ENCODE measurements around the gene SLC38A4.

Gene SLC38A4

DNA sequence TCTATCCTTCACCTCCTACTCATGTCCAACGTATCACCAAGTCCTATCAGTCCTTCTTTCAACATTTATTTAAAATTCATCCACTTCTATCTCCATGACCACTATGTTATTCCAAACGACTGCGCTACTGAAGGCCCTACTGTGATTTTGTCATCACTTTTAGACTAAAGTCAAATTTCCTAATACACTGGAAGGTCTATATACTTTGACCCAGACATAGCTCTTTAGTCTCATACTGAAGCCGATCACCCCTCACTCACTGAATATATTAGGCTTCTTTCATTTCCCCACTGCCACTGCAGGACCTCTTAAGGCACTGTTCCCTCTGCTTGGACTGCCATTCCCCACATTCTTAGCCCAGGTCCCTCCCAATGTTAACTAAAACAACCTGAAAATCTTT is 25.6 kb downstream of the SLC38A4 start:
- Histone ChIP-seq H3K27ac (ENCODE audit: low read depth, low read length) (no peak overlapping the region), H4K20me1 (ENCODE audit: low read depth, low read length) (no peaks in the 10 kb centered on the region), H3K4me3 (ENCODE audit: insufficient read depth, low read length, poor library complexity, severe bottlenecking) (no peak overlapping the region), H3K79me2 (ENCODE audit: insufficient read depth, low read length) (no peaks in the 10 kb centered on the region), H3F3A (ENCODE audit: insufficient read depth) (no peaks in the 10 kb centered on the region), H2AFZ (ENCODE audit: low read depth, low read length, severe bottlenecking) (no peak overlapping the region), H3K36me3 (ENCODE audit: low read length) (no peaks in the 10 kb centered on the region), H3K9me3 (ENCODE audit: insufficient read depth, low read length) (no peaks in the 10 kb centered on the region), H3K27me3 (ENCODE audit: low read length) (0 out of 2 replicates have a peak, but pooled peaks cover 2% of the 10 kb centered on the region), H3K4me2 (ENCODE audit: low read depth, low read length, poor library complexity, severe bottlenecking) (no peak overlapping the region), H3K9me2 (replicated peaks; ENCODE audit: insufficient read depth, low read length) (no peaks in the 10 kb centered on the region), H3K9ac (ENCODE audit: low read length) (no peak overlapping the region)
- no peak for TF ChIP-seq CTCF (IDR thresholded peaks at IDR 0.05; ENCODE audit: insufficient read depth, low read length, poor library complexity, severe bottlenecking)
- TF ChIP-seq EZH2phosphoT487 (conservative IDR thresholded peaks at IDR 0.05; ENCODE audit: low read length) = no peak

DNA sequence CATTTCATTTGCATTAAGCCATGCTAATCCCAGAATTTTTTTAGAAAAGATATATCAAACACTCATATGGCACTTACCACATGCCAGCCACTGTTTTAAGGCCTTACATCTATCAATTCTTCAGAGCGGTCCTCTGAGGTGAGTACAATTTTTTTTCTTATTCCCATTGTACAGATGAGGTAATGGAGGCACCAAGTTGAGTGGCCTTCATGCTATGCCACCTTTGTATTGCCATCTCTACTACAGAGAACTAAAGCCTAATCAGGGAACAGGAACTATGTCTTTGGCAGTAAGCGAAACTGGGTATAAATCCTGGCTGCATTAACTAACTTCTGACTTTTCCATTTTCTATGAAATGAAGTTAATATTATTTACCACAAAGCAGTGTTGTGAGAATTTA is 27.1 kb downstream of the SLC38A4 start:
- no peak overlapping the region for H3K27ac ChIP-seq (ENCODE audit: low read depth, low read length)
- H3K27me3 ChIP-seq (ENCODE audit: low read length) = 0 out of 2 replicates have a peak, but pooled peaks cover 2% of the 10 kb centered on the region
- no peaks in the 10 kb centered on the region; the same call in 1 of the 2 replicates for H3K36me3 ChIP-seq (ENCODE audit: low read length)
- no peaks in the 10 kb centered on the region for H3K79me2 ChIP-seq (ENCODE audit: insufficient read depth, low read length)
- no peak overlapping the region for H3K9ac ChIP-seq (ENCODE audit: low read length)
- TF ChIP-seq CTCF (IDR thresholded peaks at IDR 0.05; ENCODE audit: insufficient read depth, low read length, poor library complexity, severe bottlenecking) (no peak), EZH2phosphoT487 (conservative IDR thresholded peaks at IDR 0.05; ENCODE audit: low read length) (no peak)
- H3K9me3 ChIP-seq (ENCODE audit: insufficient read depth, low read length) = no peaks in the 10 kb centered on the region
- H3K4me3 ChIP-seq (ENCODE audit: insufficient read depth, low read length, poor library complexity, severe bottlenecking) = no peak overlapping the region
- H2AFZ ChIP-seq (ENCODE audit: low read depth, low read length, severe bottlenecking) = no peak overlapping the region
- no peaks in the 10 kb centered on the region for H3F3A ChIP-seq (ENCODE audit: insufficient read depth)
- no peaks in the 10 kb centered on the region for H4K20me1 ChIP-seq (ENCODE audit: low read depth, low read length)
- H3K4me2 ChIP-seq (ENCODE audit: low read depth, low read length, poor library complexity, severe bottlenecking) = no peak overlapping the region
- H3K9me2 ChIP-seq (replicated peaks; ENCODE audit: insufficient read depth, low read length) = no peaks in the 10 kb centered on the region

DNA sequence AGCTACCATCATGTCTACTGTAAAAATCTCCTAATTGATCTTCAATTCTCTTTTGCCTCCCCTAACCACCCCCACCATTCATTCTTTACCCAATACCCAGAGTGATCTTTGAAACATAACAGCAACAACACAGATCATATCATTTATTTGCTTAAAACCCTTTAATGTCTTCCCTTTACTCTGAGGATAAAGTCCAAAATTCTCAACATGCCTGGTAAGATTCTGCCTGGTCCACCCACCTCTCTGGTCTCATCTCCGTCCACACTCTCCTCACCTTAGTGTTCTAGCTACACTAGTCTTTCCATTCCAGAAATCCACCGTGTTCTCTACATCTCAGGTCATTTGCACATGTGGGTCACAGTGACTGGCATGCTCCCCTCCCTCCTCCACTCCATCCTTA is 27.7 kb downstream of the SLC38A4 start:
- Histone ChIP-seq H3K9ac (ENCODE audit: low read length) (no peak overlapping the region), H3K4me3 (ENCODE audit: insufficient read depth, low read length, poor library complexity, severe bottlenecking) (no peak overlapping the region), H3K36me3 (ENCODE audit: low read length) (no peaks in the 10 kb centered on the region; the same call in 1 of the 2 replicates), H3K27ac (ENCODE audit: low read depth, low read length) (no peak overlapping the region), H3F3A (ENCODE audit: insufficient read depth) (no peaks in the 10 kb centered on the region), H3K4me2 (ENCODE audit: low read depth, low read length, poor library complexity, severe bottlenecking) (no peak overlapping the region), H4K20me1 (ENCODE audit: low read depth, low read length) (no peaks in the 10 kb centered on the region), H3K27me3 (ENCODE audit: low read length) (0 out of 2 replicates have a peak, but pooled peaks cover 2% of the 10 kb centered on the region), H2AFZ (ENCODE audit: low read depth, low read length, severe bottlenecking) (no peak overlapping the region), H3K79me2 (ENCODE audit: insufficient read depth, low read length) (no peaks in the 10 kb centered on the region), H3K9me2 (replicated peaks; ENCODE audit: insufficient read depth, low read length) (no peaks in the 10 kb centered on the region), H3K9me3 (ENCODE audit: insufficient read depth, low read length) (no peaks in the 10 kb centered on the region)
- TF ChIP-seq CTCF (IDR thresholded peaks at IDR 0.05; ENCODE audit: insufficient read depth, low read length, poor library complexity, severe bottlenecking) (no peak), EZH2phosphoT487 (conservative IDR thresholded peaks at IDR 0.05; ENCODE audit: low read length) (no peak)
